H1 (cell line): ENCODE results near the gene TMEM63C. TPM values are rescaled to one million over a fixed set of nuclear protein-coding genes. Genes with fewer than 3 reads are reported as not detected.

Source experiments
- CTCF ChIA-PET: fragments of 300-600 bp; sonication (Branson Sonifier 250); formaldehyde crosslinking; loops from one replicate; lab custom pipeline; 2021; ENCODE audit not compliant: partially characterized antibody; lab: Charles Lee
- POLR2A ChIA-PET: fragments of 300-600 bp; sonication (Branson Sonifier 250); formaldehyde crosslinking; loops from one replicate; lab custom pipeline; 2021; ENCODE audit warnings: inconsistent platforms; ENCODE audit not compliant: partially characterized antibody; lab: Charles Lee
- DNase-seq, 2 experiments: peaks; one replicate each; pipeline versions ENCODE4 v3.0.0 to v3.0.0-alpha.2; 2010 to 2022; ENCODE audit warnings: low spot score in 2 of 2, low read depth in 1 of 2, mixed read lengths in 1 of 2
- FAIRE-seq: peaks from 2 replicates; lab custom pipeline; 2011; peaks lifted over from hg19 to GRCh38; lab: Jason Lieb, UNC
- H2AFZ ChIP-seq: 2 replicates; pipeline ENCODE4 v1.8.1; 2012; ENCODE audit warnings: low read length, inconsistent platforms
- H2AK5ac ChIP-seq: 2 replicates; pipeline ENCODE4 v1.6.1; 2013; ENCODE audit warnings: low read depth, low read length
- H2BK120ac ChIP-seq: replicated peaks from 2 replicates; pipeline ENCODE3; 2013; ENCODE audit warnings: low read depth, low read length, inconsistent platforms
- H2BK12ac ChIP-seq: 2 replicates; pipeline ENCODE4 v1.6.1; 2013; ENCODE audit warnings: low read depth, low read length
- H2BK15ac ChIP-seq: 2 replicates; pipeline ENCODE4 v1.6.1; 2013; ENCODE audit warnings: low read length
- H2BK20ac ChIP-seq: 2 replicates; pipeline ENCODE4 v1.6.1; 2013; ENCODE audit warnings: low read length
- H2BK5ac ChIP-seq: 2 replicates; pipeline ENCODE4 v1.6.1; 2013; ENCODE audit warnings: low read depth, low read length
- H3K14ac ChIP-seq: 2 replicates; pipeline ENCODE4 v1.6.1; 2013; ENCODE audit warnings: inconsistent platforms; ENCODE audit not compliant: insufficient read length
- H3K18ac ChIP-seq: 2 replicates; pipeline ENCODE4 v1.6.1; 2013; ENCODE audit warnings: low read length; ENCODE audit errors: extremely low read depth
- H3K23ac ChIP-seq: 2 replicates; pipeline ENCODE4 v1.6.1; 2013; ENCODE audit warnings: inconsistent platforms; ENCODE audit not compliant: insufficient read length
- H3K23me2 ChIP-seq: 2 replicates; pipeline ENCODE4 v1.6.1; 2013; ENCODE audit warnings: low read depth, low read length
- H3K27ac ChIP-seq: 2 replicates; pipeline ENCODE4 v1.6.1; 2011; ENCODE audit warnings: low read depth, low read length, inconsistent platforms
- H3K27me3 ChIP-seq, 4 experiments: replicated peaks in 1 of 4; 1 replicate in 1 of 4; 2 replicates in 3 of 4; pipeline versions ENCODE4 v1.6.1 to v1.8.1; 2011 to 2013; ENCODE audit warnings: low read length in 3 of 4, mild to moderate bottlenecking in 3 of 4, inconsistent platforms in 2 of 4, mixed read lengths in 2 of 4, moderate library complexity in 1 of 4; ENCODE audit not compliant: control insufficient read depth in 3 of 4, insufficient read depth in 3 of 4; ENCODE audit errors: extremely low read depth in 1 of 4
- H3K36me3 ChIP-seq, 4 experiments: 2 replicates each; pipeline versions ENCODE4 v1.6.1 to v1.8.1; 2011 to 2013; ENCODE audit warnings: mild to moderate bottlenecking in 4 of 4, low read length in 3 of 4, moderate library complexity in 2 of 4, control low read depth in 1 of 4, inconsistent platforms in 1 of 4; ENCODE audit not compliant: insufficient read depth in 4 of 4, control insufficient read depth in 2 of 4
- H3K4ac ChIP-seq: replicated peaks from 2 replicates; pipeline ENCODE3; 2013; ENCODE audit warnings: low read length, low read depth, mixed read lengths, inconsistent platforms; ENCODE audit not compliant: insufficient read length
- H3K4me1 ChIP-seq, 4 experiments: replicated peaks in 1 of 4; 1 replicate in 1 of 4; 2 replicates in 3 of 4; pipeline versions ENCODE4 v1.6.1 to v1.8.1; 2011 to 2013; ENCODE audit warnings: low read length in 3 of 4, inconsistent platforms in 2 of 4, mixed read lengths in 1 of 4; ENCODE audit not compliant: insufficient read depth in 4 of 4, control insufficient read depth in 3 of 4
- H3K4me2 ChIP-seq, 2 experiments: 2 replicates each; pipeline versions ENCODE4 v1.6.1 to v1.8.1; 2011 to 2013; ENCODE audit warnings: low read depth in 2 of 2, low read length in 2 of 2, control low read depth in 1 of 2, inconsistent platforms in 1 of 2, mild to moderate bottlenecking in 1 of 2; ENCODE audit not compliant: insufficient read depth in 1 of 2
- H3K4me3 ChIP-seq, 4 experiments: fragments of 200-600, 300-600 bp in 1 of 4; sonication (generic), shearing (Covaris generic), sonication (Bioruptor Twin) in 1 of 4; 2 replicates each; pipeline versions ENCODE4 v1.5.1 to v1.8.1; 2011 to 2016; ENCODE audit warnings: low read length in 4 of 4, low read depth in 3 of 4, control low read depth in 2 of 4, inconsistent platforms in 2 of 4, mild to moderate bottlenecking in 2 of 4, mixed read lengths in 1 of 4, moderate library complexity in 1 of 4; ENCODE audit not compliant: insufficient read depth in 2 of 4; ENCODE audit errors: extremely low read depth in 1 of 4
- H3K56ac ChIP-seq: replicated peaks from 2 replicates; pipeline ENCODE3; 2013; ENCODE audit warnings: low read depth, mild to moderate bottlenecking, mixed read lengths, low read length, inconsistent platforms; ENCODE audit not compliant: insufficient read length
- H3K79me1 ChIP-seq: 2 replicates; pipeline ENCODE4 v1.6.1; 2013; ENCODE audit warnings: low read depth, low read length, control low read depth
- H3K79me2 ChIP-seq, 2 experiments: 2 replicates each; pipeline versions ENCODE4 v1.6.1 to v1.8.1; 2012 to 2013; ENCODE audit warnings: low read length in 2 of 2, mild to moderate bottlenecking in 2 of 2, inconsistent platforms in 1 of 2; ENCODE audit not compliant: insufficient read depth in 2 of 2, control insufficient read depth in 1 of 2
- H3K9ac ChIP-seq, 4 experiments: replicated peaks in 1 of 4; 1 replicate in 1 of 4; 2 replicates in 3 of 4; pipeline versions ENCODE4 v1.6.1 to v1.8.1; 2011 to 2013; ENCODE audit warnings: low read depth in 3 of 4, low read length in 3 of 4, control low read depth in 2 of 4, mild to moderate bottlenecking in 2 of 4, moderate library complexity in 2 of 4, inconsistent platforms in 1 of 4; ENCODE audit errors: extremely low read depth in 1 of 4
- H3K9me3 ChIP-seq, 2 experiments: 2 replicates each; pipeline versions ENCODE4 v1.6.1 to v1.8.1; 2012 to 2013; ENCODE audit warnings: mild to moderate bottlenecking in 2 of 2, moderate library complexity in 2 of 2, control low read depth in 1 of 2, inconsistent platforms in 1 of 2, low read depth in 1 of 2, low read length in 1 of 2, mixed read lengths in 1 of 2; ENCODE audit not compliant: insufficient read depth in 2 of 2
- H4K20me1 ChIP-seq, 2 experiments: replicated peaks in 1 of 2; 2 replicates each; pipeline versions ENCODE3 to v1.8.1; 2011 to 2013; ENCODE audit warnings: inconsistent platforms in 2 of 2, low read length in 2 of 2, mild to moderate bottlenecking in 1 of 2; ENCODE audit not compliant: insufficient read depth in 2 of 2, control insufficient read depth in 1 of 2
- H4K5ac ChIP-seq: 2 replicates; pipeline ENCODE4 v1.6.1; 2013; ENCODE audit warnings: low read length, low read depth, mixed read lengths, inconsistent platforms; ENCODE audit not compliant: insufficient read length
- H4K8ac ChIP-seq: 2 replicates; pipeline ENCODE4 v1.8.0; 2013; ENCODE audit warnings: mild to moderate bottlenecking, moderate library complexity, low read length, inconsistent platforms; ENCODE audit not compliant: insufficient read depth; ENCODE audit errors: extremely low read depth
- H4K91ac ChIP-seq: replicated peaks from 2 replicates; pipeline ENCODE3; 2013; ENCODE audit warnings: low read length, mixed read lengths, inconsistent platforms; ENCODE audit not compliant: insufficient read length
- ASH2L ChIP-seq: fragments of 200-600, 300-600 bp; sonication (generic); IDR thresholded peaks from one replicate; pipeline ENCODE4 v1.7.1; 2017; ENCODE audit warnings: low read length
- BCL11A ChIP-seq, 2 experiments: IDR thresholded peaks; one replicate each; pipeline ENCODE4 v1.6.1; 2011; ENCODE audit warnings: low read depth in 2 of 2, low read length in 2 of 2, mild to moderate bottlenecking in 2 of 2
- CEBPB ChIP-seq: IDR thresholded peaks from 2 replicates; pipeline ENCODE4 v1.6.1; 2012; ENCODE audit warnings: low read depth, low read length
- EP300 ChIP-seq, 2 experiments: IDR thresholded peaks; 1 replicate in 1 of 2; 2 replicates in 1 of 2; pipeline ENCODE4 v1.6.1; 2011 to 2012; ENCODE audit warnings: low read depth in 2 of 2, low read length in 2 of 2, mild to moderate bottlenecking in 2 of 2, borderline replicate concordance in 1 of 2, inconsistent platforms in 1 of 2, moderate library complexity in 1 of 2
- GABPA ChIP-seq: IDR thresholded peaks from 2 replicates; pipeline ENCODE4 v1.6.1; 2011; ENCODE audit warnings: mild to moderate bottlenecking, low read length, moderate library complexity, borderline replicate concordance; ENCODE audit not compliant: insufficient read depth
- POLR2AphosphoS5 ChIP-seq: IDR thresholded peaks from 2 replicates; pipeline ENCODE4 v1.6.1; 2011; ENCODE audit warnings: low read depth, low read length
- RNF2 ChIP-seq: fragments of 200-900, 300-1000 bp; sonication (generic); IDR thresholded peaks from 2 replicates; pipeline ENCODE4 v1.7.1; 2016; ENCODE audit warnings: borderline replicate concordance, low read depth, mild to moderate bottlenecking, antibody characterized with exemption, low read length; ENCODE audit not compliant: poor library complexity, severe bottlenecking; ENCODE audit errors: missing control alignments
- SAP30 ChIP-seq: fragments of 300-600 bp; sonication (generic); IDR thresholded peaks from 2 replicates; pipeline ENCODE4 v1.7.1; 2012; ENCODE audit warnings: low read length, moderate library complexity, mild to moderate bottlenecking, inconsistent platforms; ENCODE audit not compliant: insufficient read depth, insufficient replicate concordance
- TAF7 ChIP-seq: optimal IDR thresholded peaks from 2 replicates; pipeline ENCODE3; 2011; ENCODE audit warnings: low read depth, mild to moderate bottlenecking, inconsistent platforms, low read length, moderate library complexity, borderline replicate concordance
- TBP ChIP-seq: IDR thresholded peaks from 2 replicates; pipeline ENCODE4 v1.6.1; 2011; ENCODE audit warnings: low read depth, low read length, improper control_type of control experiment
- TCF12 ChIP-seq: IDR thresholded peaks from 2 replicates; pipeline ENCODE4 v1.6.1; 2011; ENCODE audit warnings: low read depth, mild to moderate bottlenecking, low read length
- USF2 ChIP-seq: IDR thresholded peaks from 2 replicates; pipeline ENCODE4 v1.6.1; 2011; ENCODE audit warnings: low read length, improper control_type of control experiment
- WGBS, 2 experiments: shearing (Covaris generic) in 1 of 2; methylation state at CpG; one replicate each; pipeline versions ENCODE4 v1.1.6 to v1.1.7; 2013 to 2015; ENCODE audit warnings: low lambda C conversion rate in 2 of 2, mixed read lengths in 2 of 2, inconsistent platforms in 1 of 2, low coverage in 1 of 2, missing lambda C conversion rate in 1 of 2; ENCODE audit not compliant: insufficient replicate concordance in 2 of 2, insufficient coverage in 1 of 2, insufficient read length in 1 of 2; ENCODE audit errors: extremely low coverage in 1 of 2, missing lambda C conversion rate in 1 of 2; 5-methylcytosine and 5-hydroxymethylcytosine counted together
- polyA plus RNA-seq, 7 experiments: library from polyadenylated mRNA; depleted of rRNA in 3 of 7; stranded (reverse) in 5 of 7; unstranded in 2 of 7; fragments of >200 nt in 5 of 7; fragments of 200-250 nt in 2 of 7; gene quantifications; 1 replicate in 5 of 7; 2 replicates in 1 of 7; 4 replicates in 1 of 7; pipeline versions ENCODE4 v1.2.1 to v1.2.3, GENCODE V29; 2011 to 2013; ENCODE audit warnings: missing spikeins in 2 of 7, mixed read lengths in 2 of 7
- total RNA-seq: library from RNA; stranded (reverse); fragmentation: NEBNext Ultra II Directional; extraction: Animal tissue kit (Norgen Biotek cat#: 25700); gene quantifications from 2 replicates; pipeline ENCODE4 v1.2.1, GENCODE V29; 2021

Gene TMEM63C
- total and polyA plus RNA-seq, 2 of the 8 experiments (the other 6 are each of a cell fraction or from before 2014, with no cell fraction given): 3.0 to 7.6 TPM

DNA sequence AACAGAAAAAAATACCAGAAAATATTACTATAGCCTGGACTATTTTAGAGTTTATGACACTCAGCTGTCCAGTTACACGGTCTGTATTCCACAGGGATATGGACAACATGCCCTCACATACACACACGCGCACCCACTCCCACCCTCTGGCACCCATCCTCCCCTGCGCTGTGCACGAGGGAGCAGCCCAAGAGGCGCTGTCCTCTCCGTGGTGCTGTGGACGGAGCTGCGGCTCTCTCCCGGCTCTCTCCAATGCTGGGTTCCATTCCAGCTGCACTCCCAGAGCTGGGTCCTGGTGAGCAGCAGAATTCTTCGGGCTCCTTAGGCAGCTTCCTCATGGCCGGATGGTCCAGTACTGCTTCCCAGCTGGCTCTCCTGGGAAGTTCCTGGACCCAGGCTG, 95.4 kb downstream of the TMEM63C start:
- no peak overlapping the region for H3K4me3 ChIP-seq
- no peak overlapping the region for H2AK5ac ChIP-seq
- H4K5ac ChIP-seq: no peak overlapping the region
- ChIA-PET POLR2A (interaction anchor here (0.8 kb wide), 1 partner anchor 155 kb away, joined by 3 read pairs; no protein-coding TSS in a partner anchor), CTCF (interaction anchor here (0.7 to 5.6 kb wide), 31 partner anchors 9 to 145 kb away, joined by 3 to 32 read pairs (median 5); partner anchors contain the start of gene ZDHHC22)
- H3K9me3 ChIP-seq: no peaks in the 10 kb centered on the region
- no peaks in the 10 kb centered on the region for H3K23me2 ChIP-seq
- no peak overlapping the region for H4K8ac ChIP-seq
- no peak overlapping the region for H3K18ac ChIP-seq
- H3K9ac ChIP-seq: no peak overlapping the region
- H3K56ac ChIP-seq: no peak overlapping the region
- H4K20me1 ChIP-seq: peaks cover 0 to 1% of the 10 kb centered on the region in 2 experiments
- H3K79me2 ChIP-seq: no peaks in the 10 kb centered on the region
- no peak overlapping the region for H2BK5ac ChIP-seq
- no peak for FAIRE-seq
- H3K27me3 ChIP-seq: peaks cover 0 to 11% (median 9%) of the 10 kb centered on the region in 4 experiments; a peak in 6 of 7 replicates
- no peak overlapping the region for H3K23ac ChIP-seq
- H3K79me1 ChIP-seq: no peaks in the 10 kb centered on the region
- H4K91ac ChIP-seq: no peak overlapping the region
- no peak overlapping the region for H3K27ac ChIP-seq
- no peak overlapping the region for H3K14ac ChIP-seq
- WGBS, 2 experiments: 89% methylated on average over 12 of the region's 12 CpGs; no CpG with 5 or more reads in 1 of the 2 experiments
- no peak overlapping the region for H2BK12ac ChIP-seq
- no peak overlapping the region for H3K4ac ChIP-seq
- H2AFZ ChIP-seq: no peak overlapping the region
- no peak for DNase-seq
- H2BK20ac ChIP-seq: no peak overlapping the region
- no peak overlapping the region for H2BK120ac ChIP-seq
- H2BK15ac ChIP-seq: no peak overlapping the region
- H3K36me3 ChIP-seq: peaks cover 0 to 5% (median 1%) of the 10 kb centered on the region in 4 experiments; a peak in 3 of 8 replicates
- no peak overlapping the region for H3K4me2 ChIP-seq
- H3K4me1 ChIP-seq: no peaks in the 10 kb centered on the region
- TF ChIP-seq POLR2AphosphoS5 (no peak), TBP (no peak), ASH2L (no peak), SAP30 (no peak), CEBPB (no peak), USF2 (no peak), EP300 (IDR thresholded peaks at IDR 0.05; ENCODE audit: borderline replicate concordance in 1 of 2, low read depth in 2 of 2, low read length in 2 of 2) (no peak), TCF12 (no peak), TAF7 (no peak), RNF2 (no peak), GABPA (no peak), BCL11A (IDR thresholded peaks at IDR 0.05; ENCODE audit: low read depth in 2 of 2, low read length in 2 of 2) (no peak)
